AG08395 (cell line): ENCODE results near the gene SLIT1.

ENCODE experiments used
- DNase-seq: peaks from one replicate; pipeline ENCODE4 v3.0.0; 2012; ENCODE audit warnings: mixed read lengths, low spot score

SLIT1 gene

DNA sequence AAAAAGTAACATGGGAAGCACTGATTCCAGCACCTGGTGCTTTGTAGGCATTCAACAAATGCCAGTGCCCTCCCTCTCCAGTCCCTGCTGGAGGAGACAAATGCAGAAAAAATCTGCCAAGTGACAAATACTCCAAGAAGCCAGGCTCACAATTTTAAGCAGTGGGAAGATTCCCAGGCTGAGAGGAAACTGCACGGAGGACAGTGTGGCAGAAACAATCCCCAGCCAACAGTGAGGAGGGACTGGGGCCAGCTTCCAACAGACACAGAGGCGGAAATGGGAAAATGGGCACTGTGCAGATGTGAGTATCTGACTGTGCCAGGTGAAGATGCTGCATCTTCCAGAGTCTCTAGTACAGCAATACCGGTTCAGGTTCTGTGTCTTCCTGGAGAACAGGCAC lies 106.3 kb downstream of the SLIT1 start:
- DNase-seq: no peak

DNA sequence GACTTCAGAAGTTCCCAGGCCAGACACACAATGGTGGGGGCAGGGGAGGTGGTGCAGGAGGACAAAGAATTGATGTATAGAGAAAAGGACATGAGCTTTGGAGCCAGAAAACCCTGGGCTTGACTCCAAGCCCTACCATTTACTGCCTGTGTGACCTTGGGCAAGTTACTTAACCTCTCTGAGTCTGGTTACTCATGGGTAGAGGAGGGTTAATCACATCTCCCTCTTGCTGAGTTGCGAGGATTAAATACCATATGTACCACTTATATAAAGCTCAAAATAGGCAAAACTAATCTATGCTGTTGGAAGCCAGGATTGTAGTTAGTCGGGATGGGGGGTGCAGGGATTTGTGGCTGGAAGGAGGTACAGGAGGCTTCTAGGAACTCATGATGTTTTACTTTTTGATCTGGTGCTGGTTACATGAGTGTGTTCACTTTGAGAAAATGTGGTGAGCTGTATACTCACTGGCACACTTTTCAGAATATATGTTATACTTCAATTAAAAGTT lies 106.8 kb downstream of the SLIT1 start:
- no peak for DNase-seq

DNA sequence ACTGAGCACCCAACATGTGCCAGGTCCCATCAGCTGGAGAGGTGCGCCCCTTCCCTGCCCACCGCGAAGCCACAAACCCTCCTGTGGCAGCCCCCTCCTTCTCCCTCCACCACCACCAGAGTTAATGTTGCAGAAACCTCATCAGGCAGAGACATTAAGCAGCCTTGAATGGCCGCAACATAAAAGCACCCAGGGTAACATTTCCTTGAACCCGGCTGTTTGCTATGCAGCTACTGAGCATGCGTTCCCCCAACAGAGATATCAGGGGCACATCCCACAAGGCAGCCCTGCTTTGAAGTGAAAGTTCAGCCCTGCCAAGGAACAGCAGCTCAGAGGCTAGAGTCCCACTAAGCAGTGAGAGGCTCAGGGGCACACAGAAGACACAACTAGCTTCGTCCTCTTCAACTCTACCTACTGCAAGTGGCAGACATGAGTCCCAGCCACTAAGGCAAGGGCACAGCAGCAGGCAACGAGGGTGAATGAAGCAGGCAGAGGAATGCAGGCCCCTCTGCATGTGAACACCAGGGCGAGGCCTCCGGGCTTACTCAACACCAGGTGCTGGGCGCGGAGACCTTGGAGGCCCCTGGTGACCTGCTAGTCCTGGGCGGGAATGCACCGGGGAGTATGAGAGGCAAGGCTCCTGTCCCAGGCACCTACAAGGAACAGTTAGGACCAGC lies 107.4 kb downstream of the SLIT1 start:
- DNase-seq: no peak

DNA sequence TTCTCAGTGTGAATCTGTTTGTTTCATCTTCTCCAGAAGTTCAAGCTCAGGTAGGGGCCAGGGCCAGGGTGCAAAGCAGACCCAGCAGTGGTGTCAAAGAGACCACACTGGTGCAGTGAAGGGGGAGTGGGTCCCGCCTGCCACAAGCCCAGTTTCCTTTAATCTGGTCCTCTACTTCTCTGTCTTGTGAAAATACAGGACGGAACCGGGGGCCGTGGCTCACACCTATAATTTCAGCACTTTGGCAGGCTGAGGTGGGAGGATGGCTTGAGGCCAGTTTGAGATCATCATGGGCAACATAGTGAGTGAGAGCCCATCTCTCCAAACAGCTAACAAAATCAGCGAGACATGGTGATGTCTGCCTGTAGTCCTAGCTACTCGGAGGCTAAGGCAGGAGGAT lies 109.0 kb downstream of the SLIT1 start:
- DNase-seq: no peak

DNA sequence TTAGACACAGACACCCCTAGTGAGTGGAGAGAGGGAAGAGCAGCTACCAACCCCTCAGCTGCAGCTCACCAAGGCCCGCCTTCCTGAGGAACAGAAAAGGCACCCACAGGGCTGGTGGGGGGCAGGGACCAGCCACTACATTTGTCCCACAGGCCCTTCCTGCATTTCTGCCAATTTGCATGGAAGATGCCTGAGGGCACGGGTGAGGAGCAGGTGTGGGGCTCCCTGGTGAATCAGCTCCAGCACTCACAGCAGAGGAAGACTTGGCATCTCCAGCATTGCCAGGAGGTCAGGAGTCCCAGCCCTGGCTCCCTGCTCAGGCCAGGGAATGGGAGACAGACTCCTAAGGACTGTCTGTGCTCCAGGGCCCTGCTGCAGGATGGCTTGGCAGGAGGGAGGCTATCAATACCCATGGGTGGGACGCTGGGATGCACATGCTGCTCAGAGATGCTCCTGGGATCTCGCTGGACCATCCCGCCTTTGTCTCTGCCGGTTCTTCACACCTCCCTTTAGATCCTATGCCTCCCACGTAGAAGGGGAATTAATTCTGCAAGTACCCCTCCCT lies 109.7 kb downstream of the SLIT1 start:
- DNase-seq: no peak

DNA sequence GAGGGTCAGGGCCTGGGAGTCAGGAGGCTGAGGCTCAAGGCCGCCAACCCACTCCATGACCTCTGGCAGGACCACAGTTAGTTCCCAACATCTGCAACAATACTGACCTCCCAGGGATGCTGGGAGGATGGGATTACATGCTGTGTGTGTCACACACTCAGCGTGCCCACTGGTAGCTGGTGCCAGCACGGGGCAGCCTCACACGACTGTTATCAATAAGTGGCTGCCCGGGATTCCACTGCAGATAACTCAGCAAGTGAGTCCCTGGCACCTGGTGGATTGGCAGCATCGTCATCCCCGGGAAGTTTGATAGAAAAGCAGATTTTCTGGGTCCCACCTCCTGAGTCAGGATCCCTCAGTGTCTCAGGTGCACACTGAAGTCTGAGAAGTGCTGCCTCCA lies 110.3 kb downstream of the SLIT1 start:
- no peak for DNase-seq

DNA sequence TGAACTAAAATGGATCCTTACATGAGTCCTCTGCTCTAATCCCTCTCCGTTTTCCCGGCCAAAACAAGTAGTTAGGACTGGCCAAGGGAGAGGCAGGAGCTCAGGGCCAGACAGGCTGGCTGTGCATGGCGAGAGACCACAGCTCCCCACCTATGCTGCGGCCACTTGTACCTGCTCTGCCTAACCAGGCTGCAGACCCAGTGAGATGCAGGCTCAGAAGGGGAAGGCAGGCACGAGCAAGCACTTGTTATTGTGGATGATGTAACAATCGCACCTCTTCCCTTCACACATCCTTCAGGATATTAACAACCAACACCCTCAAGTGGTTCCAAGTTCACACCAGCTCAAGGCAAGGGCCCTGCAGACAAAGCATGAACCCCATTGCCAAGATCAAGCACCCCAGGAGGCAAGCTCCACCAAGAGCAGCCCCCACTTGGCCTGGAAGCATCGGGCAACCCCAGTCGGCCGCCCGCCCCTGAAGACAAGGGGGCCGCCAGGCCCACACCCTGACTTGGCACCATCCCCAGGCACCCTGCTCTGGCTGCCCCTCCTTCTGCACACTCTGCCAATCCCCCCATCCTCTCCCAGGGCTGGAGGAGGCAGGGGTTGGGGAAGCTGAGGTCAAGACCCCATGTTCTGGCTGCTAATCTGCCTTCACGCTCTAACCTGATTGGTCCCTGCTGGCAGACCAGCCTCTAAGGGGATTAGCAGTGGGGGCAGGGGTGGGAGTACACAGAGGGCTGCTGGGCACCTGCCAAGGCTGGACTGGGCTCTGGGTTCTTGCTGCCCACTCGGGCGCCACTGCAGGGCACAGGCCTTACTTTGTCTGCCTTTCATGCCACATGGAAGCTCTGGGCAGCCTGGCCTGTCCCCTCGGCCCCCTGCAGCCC lies 111.3 kb downstream of the SLIT1 start:
- DNase-seq: no peak

DNA sequence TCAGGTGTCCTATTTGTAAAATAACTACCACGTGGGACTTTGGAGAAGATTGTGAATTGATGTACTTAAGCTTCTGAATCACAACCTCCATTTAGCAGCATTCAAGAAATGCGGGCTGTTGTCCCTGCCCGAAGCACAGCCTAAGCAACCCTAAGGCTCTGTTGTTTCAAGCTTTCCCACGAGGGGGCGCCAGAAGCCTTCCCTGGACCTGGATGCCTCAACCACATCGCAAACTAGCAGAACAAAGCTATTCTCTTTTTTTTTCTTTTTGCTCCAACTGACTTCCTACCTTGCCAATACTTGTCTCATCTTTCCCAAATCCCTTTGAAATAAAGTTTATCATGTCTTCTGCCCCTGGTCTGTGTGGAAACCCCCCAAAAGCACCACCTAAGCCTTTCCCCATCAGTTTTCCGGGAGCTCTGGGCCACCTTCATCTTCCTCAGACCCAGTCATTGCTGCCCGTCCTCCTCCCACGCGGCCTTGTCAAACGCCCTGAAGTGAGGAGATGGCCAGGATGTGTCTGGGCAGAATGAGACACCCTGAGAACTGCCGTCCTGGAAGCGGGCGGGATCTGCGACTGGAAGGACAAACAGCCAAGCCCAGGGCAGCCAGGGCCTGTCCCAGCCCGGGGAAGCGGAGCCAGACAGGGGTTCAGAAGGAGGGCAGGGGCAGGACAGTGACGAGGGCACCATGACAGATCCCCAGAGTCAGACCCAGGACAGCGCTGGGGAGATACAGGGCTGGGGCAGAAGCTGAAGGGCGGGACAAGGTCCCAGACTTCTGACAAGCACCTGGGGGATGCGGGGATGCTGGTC lies 112.7 kb downstream of the SLIT1 start:
- peak; percentile 87 for DNase-seq

DNA sequence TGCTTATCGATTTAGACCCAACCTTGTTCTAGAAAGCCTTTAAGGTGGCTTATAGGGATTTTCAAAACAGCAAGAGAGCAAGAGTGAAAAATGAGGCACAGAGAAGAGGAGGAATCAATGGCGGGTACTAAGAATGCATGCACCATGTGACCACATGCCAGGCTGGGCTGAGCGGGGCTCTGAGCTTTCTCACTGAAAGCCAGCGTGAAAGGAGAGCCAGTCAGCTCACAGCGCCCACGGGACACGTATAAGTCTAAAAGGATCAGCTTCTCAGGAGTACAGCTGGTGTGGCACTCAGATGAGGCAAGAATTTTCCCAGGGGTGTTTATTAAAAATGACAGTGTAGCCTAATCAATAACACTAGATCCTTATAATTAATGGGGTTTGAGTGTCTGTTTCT lies 114.3 kb downstream of the SLIT1 start:
- DNase-seq: no peak

DNA sequence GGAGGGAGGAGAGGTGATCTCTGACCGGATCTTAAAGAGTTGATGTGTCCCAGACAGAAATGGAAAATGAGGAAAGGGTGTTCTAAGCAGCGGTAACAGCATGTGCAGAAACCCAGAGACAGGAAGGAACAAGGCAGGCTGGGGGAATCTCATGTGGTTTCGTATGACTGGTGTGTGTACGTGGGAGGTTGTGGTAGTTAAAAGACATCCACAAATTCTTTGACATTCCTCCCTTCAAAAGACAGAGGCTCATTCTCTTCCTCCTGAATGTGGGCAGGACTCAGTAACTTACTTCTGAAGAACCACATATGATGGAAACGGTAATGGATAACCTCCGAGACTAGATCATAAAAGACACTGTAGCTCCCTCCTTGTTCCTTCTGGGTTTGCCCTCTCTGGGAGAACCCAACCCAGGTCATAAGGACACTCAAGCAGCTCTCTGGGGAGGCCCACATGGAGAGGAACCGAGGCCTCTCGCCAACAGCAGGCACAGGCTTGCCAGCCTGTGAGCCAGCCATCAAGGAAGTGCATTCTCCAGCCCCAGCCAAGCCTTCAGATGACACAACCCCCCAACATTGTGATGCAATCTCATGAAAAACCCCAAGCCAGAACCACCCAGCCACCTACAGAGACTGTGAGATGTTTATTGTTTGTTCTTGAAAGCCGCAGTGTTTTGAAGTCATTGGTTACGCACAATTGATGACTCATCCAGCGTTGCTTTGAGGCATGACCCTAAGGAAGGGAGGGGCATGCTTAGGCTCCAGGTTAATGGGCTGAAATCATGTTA lies 116.0 kb downstream of the SLIT1 start:
- no peak for DNase-seq

DNA sequence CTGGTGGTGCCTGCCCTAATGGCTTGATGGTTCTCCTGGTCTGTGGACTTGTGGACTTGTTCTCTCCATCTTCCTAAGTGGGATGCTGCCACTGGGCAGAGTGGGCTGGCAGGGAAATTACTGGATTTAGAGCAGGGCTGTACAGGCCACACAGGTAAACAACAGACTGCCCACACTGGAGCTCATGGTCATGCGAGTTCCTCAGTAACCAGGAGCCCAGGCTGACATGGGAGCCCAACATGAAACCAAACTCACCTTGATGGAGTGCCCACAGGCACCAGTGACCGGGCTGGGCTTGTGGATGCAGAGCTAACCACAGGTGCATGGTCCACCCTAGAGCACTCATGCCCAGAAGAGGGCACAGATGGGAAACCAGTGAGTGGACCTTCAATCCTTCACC lies 116.7 kb downstream of the SLIT1 start:
- DNase-seq: no peak

DNA sequence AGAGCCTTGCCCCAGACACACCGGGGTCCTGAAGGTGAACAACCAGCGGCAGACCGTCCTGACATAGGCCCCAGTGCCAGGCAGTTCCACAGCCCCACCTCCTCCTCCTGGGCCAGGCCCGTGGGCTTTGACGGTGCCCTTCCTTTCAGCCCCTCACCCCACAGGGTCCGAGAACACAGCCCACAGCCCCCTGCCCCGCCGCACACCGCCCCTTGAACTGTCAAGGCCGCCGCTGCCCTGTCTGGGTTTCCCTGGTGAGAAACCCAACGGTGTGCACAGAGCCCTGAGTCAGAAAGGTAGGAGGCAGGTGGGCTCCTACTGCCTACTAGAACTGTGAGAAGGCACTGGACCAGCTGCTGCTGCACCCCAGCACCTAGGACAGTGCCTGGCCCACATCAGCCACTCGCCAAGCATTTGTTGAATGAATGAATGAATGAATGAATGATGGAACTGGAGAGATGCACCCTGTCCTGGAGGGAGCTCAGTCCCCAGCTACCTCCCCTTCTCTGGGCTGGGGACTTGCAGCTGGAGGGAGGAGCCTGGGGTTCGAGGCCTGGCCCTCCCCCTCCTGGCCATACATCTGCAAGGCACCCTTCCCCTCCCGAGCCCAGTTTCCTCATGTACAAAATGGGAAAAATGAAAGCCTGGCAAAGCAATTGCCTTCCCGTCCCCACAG lies 117.9 kb downstream of the SLIT1 start:
- DNase-seq: no peak

DNA sequence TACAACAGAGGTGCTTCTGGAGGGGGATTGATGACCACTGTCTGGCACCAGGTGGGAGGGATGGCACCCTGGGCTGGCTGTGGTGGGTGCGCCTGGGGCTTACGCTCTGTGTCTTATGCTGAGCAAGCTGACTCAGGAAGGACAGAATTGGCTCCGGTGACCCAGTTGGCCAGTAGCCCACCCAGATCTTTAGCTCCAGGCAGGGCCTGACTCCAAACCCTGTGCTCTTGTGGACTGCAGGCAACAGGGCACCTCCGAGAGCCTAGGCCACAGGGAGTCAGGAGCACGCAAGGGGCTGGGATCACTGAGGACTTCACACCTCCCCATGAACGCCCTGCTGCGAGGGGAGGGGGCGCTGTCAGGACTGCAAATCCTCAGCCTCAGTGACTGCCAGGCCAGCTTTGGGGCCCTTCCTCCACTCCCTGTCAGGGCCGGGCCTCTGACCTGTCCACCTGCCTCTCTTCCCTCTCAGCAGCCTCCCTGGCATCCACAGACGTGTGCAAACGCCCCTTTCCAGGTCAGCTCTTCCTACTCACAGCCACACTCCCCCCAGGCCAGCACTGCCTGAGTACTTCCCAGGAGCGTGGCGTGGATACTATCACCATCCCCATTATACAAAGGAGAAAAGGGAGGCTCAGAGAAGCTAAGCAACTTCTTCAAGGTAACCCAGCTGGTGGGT lies 118.7 kb downstream of the SLIT1 start:
- DNase-seq: no peak

DNA sequence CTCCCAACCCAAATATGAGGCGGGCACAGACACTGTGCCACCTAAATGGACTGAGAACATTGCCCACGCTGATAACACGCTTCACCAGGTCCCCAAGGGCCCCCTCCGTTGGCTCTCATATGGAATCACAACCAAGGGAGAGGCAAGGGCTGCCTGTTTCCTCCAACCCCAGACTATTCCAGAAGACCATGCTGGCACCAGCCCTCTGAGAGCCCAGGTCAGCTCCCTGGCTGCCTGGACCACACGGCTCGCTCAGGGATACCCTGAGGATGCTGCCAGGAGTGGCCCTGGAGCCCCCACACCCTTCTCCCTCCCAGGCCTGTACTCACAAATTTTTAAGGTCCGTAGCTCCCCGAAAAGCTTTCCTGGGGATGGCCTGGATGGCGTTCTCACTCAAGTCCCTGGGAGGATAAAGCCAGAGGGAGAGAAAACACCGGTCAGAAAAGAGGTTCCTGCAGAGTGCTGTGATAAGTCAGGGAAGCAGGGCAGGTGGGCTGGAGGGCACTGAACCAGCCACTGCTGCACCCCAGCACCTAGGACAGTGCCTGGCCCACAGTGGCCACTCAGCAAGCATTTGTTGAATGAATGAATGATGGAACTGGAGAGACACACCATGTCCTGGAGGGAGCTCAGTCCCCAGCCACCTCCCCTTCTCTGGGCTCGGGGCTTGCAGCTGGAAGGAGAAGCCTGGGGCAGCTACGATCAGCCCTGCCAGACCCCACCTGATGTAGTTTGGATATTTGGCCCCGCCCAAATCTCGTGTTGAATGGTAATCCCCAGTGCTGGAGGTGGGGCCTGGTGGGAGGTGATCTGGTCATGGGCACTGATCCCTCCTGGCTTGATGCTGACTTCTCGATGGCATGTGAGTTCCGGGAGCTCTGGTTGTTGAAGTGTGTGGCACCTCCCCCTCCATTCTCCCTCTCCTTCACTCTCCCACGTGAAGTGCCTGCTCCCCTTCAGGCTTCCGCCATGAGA lies 119.8 kb downstream of the SLIT1 start:
- DNase-seq: no peak

DNA sequence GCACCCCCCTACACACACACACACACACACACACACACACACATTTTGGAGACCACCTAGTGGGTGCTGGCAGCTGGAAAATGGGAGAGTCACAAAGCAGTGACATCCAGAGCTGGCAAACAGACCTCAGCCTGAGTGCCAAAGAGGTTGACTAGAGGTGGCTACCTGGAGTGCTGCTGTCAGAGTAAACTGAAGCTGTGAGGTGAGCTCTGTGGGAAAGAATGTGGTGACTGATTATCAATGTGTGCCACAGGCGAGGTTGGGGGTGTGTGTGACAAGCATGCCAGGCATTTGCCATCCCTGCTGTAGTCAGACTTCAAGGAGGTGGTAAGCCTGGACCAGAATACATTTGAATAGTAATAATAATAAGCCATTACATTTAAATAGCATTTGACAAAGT lies 120.6 kb downstream of the SLIT1 start:
- no peak for DNase-seq

DNA sequence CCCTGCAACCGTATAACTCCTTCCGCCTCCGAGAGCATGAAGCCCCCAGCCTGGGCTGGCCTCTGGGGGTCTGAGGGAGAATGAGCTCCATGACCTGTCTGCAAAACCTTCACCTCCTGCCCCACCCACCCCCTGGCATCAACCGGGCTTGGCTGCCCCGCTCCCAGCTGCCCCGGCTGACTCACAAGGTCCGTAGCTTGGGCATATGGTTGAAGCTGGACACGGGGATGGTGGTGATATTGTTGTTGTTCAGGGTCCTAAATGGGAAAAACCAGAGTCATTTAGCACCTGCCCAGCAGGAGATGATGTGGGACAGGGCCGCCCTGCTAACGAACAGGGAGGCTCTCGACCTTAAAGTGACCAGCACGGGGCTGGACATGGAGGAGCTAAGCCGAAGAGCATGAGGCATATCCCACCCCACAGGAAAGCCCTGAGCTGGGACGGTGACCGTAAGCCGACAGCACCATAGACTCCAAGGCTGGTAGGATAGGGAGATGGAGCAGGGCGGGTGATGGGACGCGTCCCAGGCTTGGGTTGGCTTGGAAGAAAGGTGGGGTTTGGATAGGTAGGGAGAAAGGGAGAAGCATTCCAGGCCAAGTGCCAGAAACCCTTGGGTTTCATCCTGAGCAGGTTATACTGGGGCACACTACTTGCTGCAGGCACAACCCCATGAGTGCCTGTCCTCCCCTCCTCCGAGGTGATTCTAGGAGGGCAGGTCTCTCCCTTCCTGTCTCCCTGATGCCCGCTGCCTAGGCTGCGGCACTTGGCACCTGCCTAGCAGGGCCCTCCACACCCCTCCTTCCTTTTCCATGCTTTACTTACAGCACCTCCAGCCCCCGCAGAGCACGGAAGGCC lies 121.5 kb downstream of the SLIT1 start:
- DNase-seq: no peak

DNA sequence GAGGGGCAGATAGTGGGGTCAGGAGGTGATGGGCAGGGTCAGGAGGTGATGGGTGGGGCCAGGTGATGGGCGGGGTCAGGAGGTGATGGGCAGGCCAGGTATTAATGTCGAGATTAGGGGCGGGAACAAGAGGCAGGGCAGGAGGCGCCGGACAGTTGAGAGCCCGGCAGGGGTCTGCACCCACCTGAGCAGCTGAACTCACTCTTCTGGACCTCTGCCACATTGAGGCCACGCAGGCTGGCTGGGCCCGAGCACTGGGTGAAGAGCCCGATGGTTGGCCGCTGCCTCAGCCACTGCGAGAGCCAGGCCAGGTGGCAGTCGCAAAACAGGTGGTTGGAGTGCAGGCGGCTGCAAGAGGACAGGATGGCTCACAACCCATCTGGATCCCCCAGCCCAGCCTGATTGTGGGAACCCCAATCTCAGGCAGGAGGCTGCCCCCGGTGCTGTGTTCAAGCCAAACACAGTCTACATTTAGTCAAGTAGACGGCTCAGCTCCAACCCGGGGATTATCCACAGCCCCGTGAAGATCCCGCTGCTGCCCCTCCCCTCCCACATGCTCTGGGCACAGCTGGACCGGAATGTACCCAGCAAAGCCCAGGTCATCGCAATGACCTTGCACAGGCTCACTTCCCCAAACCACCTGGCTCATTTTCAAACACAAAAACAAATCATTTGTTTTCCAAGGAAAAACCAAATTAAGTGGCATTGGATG lies 122.3 kb downstream of the SLIT1 start:
- DNase-seq: no peak
